Mammary epithelial cell (primary cell): ENCODE results near the gene DPAGT1.

Source experiments
- CTCF ChIP-seq, 2 donors: IDR thresholded peaks in 1 of 2; conservative IDR thresholded peaks in 1 of 2; 2 replicates each; pipeline ENCODE4 v1.5.1; 2011 to 2012; ENCODE audit warnings: inconsistent platforms in 2 of 2, low read length in 2 of 2, mild to moderate bottlenecking in 2 of 2, control low read depth in 1 of 2, low read depth in 1 of 2; ENCODE audit not compliant: insufficient read depth in 1 of 2; ENCODE audit errors: extremely low read depth in 1 of 2
- EZH2 ChIP-seq: IDR thresholded peaks from 2 replicates; pipeline ENCODE4 v1.6.1; 2012; ENCODE audit warnings: low read length, inconsistent platforms, borderline replicate concordance

- TF ChIP-seq CTCF (conservative IDR thresholded peaks at IDR 0.05 in 1 of 2, IDR thresholded peaks at IDR 0.05 in 1 of 2; ENCODE audit: extremely low read depth in 1 of 2, insufficient read depth in 1 of 2, low read depth in 1 of 2, low read length in 2 of 2) (no peak), EZH2 (no peak)
These were observed 20.1 kb upstream of the DPAGT1 start for GRCh38 chr11:119121811-119122124.
